Smooth muscle cell (in vitro differentiated cells): ENCODE measurements around the gene FGF4. TPM values are rescaled to one million over a fixed set of nuclear protein-coding genes. Genes with fewer than 3 reads are reported as not detected.

Experiments
- DNase-seq: peaks from one replicate; lab custom pipeline; 2025; ENCODE audit not compliant: unreplicated experiment; lab: John Stamatoyannopoulos, UW
- H2AFZ ChIP-seq: fragments of 200-600 bp; sonication (generic); 2 replicates; pipeline ENCODE4 v1.6.0; 2016; ENCODE audit warnings: antibody characterized with exemption, low read depth, mild to moderate bottlenecking
- H3F3A ChIP-seq: fragments of 200-600 bp; sonication (generic); 2 replicates; pipeline ENCODE4 v1.6.0; 2017; ENCODE audit warnings: antibody characterized with exemption, low read depth
- H3K27ac ChIP-seq: fragments of 200-600 bp; sonication (generic); 2 replicates; pipeline ENCODE4 v1.5.1; 2016; ENCODE audit warnings: low read depth, mild to moderate bottlenecking
- H3K27me3 ChIP-seq: fragments of 200-600 bp; sonication (generic); 2 replicates; pipeline ENCODE4 v1.6.1; 2016; ENCODE audit warnings: low read depth, mild to moderate bottlenecking
- H3K36me3 ChIP-seq: fragments of 200-600 bp; sonication (generic); 2 replicates; pipeline ENCODE4 v1.5.1; 2016; ENCODE audit warnings: low read depth
- H3K4me1 ChIP-seq: fragments of 200-600 bp; sonication (generic); 2 replicates; pipeline ENCODE4 v1.5.1; 2016; ENCODE audit warnings: low read depth
- H3K4me2 ChIP-seq: fragments of 200-600 bp; sonication (generic); 2 replicates; pipeline ENCODE4 v1.6.0; 2016; ENCODE audit warnings: mild to moderate bottlenecking
- H3K4me3 ChIP-seq: fragments of 200-600 bp; sonication (generic); 2 replicates; pipeline ENCODE4 v1.5.1; 2016; ENCODE audit warnings: mild to moderate bottlenecking
- H3K79me2 ChIP-seq: fragments of 200-600 bp; sonication (generic); 2 replicates; pipeline ENCODE4 v1.6.0; 2016; ENCODE audit warnings: low read depth, mild to moderate bottlenecking
- H3K9ac ChIP-seq: fragments of 200-600 bp; sonication (generic); 2 replicates; pipeline ENCODE4 v1.6.0; 2016; ENCODE audit warnings: low read depth
- H3K9me3 ChIP-seq: fragments of 200-600 bp; sonication (generic); replicated peaks from 2 replicates; pipeline ENCODE4 v1.5.1; 2016; ENCODE audit warnings: low read depth
- H4K20me1 ChIP-seq: fragments of 200-600 bp; sonication (generic); 2 replicates; pipeline ENCODE4 v1.6.0; 2016; ENCODE audit warnings: low read depth
- WGBS: methylation state at CpG from one replicate; pipeline ENCODE4 v1.1.7; 2016; ENCODE audit warnings: low lambda C conversion rate; 5-methylcytosine and 5-hydroxymethylcytosine counted together
- polyA plus RNA-seq: library from polyadenylated mRNA; unstranded; fragments of >200 nt; fragmentation: Nextera tagmentation; extraction: Ambion mirVana; gene quantifications from 2 replicates; pipeline ENCODE4 v1.2.1, GENCODE V29; 2016
- total RNA-seq: library from RNA; depleted of rRNA; stranded (reverse); fragments of >200 nt; gene quantifications from 2 replicates; pipeline ENCODE4 v1.2.3, GENCODE V29; 2014
- TF ChIP-seq, protein P1 (sequence below): fragments of 200-600 bp; sonication (generic); IDR thresholded peaks from 2 replicates; pipeline ENCODE4 v1.5.1; 2017; ENCODE audit warnings: borderline replicate concordance, mild to moderate bottlenecking, antibody characterized with exemption; ENCODE audit not compliant: insufficient read depth, poor library complexity, severe bottlenecking

FGF4 gene
- total and polyA plus RNA-seq, 2 experiments from 2014 or later = not detected

DNA sequence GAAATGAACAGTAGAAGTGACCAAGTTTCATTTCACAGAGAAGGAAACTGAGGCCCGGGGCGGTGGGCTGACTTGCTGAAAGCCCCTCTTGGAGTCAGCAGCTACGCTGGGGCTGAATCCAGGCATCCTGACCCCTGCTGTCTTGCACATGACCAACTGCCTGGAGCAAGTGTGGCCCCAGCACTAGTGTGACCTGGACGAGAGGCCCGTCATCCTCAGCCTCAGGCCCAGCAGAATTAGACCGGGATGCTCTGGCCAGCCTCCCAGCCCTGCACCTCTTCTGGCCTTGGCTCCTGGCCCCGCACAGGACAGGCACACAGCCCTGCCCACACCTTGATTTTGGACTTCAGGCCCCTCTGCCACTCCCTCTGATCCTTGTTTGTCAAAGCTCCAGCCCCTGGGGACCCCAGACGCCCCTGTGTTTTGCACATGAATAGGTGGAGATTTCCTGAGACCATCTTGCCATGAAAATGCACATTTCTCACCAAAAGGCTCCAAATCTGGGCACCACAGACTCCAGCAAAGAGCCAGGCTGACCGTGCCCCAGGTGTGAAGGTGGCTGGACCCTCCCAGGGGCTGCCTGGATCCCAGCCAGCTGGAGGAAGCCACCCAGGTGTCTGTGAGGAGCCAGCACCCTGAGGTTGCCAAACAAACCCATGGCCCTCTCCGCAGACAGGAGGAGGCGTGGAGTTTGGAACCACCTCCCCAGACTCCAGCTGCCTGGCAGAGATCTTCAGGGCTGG is 24.9 kb downstream of the FGF4 start:
- H4K20me1 ChIP-seq = no peaks in the 10 kb centered on the region
- no peak overlapping the region for H3K4me3 ChIP-seq
- no peaks in the 10 kb centered on the region for H3K27me3 ChIP-seq
- H3K9ac ChIP-seq = no peak overlapping the region
- H3K27ac ChIP-seq = no peak overlapping the region
- no peak overlapping the region for H2AFZ ChIP-seq
- no peaks in the 10 kb centered on the region for H3K9me3 ChIP-seq
- TF ChIP-seq, protein P1, sequence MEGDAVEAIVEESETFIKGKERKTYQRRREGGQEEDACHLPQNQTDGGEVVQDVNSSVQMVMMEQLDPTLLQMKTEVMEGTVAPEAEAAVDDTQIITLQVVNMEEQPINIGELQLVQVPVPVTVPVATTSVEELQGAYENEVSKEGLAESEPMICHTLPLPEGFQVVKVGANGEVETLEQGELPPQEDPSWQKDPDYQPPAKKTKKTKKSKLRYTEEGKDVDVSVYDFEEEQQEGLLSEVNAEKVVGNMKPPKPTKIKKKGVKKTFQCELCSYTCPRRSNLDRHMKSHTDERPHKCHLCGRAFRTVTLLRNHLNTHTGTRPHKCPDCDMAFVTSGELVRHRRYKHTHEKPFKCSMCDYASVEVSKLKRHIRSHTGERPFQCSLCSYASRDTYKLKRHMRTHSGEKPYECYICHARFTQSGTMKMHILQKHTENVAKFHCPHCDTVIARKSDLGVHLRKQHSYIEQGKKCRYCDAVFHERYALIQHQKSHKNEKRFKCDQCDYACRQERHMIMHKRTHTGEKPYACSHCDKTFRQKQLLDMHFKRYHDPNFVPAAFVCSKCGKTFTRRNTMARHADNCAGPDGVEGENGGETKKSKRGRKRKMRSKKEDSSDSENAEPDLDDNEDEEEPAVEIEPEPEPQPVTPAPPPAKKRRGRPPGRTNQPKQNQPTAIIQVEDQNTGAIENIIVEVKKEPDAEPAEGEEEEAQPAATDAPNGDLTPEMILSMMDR = no peak
- no peaks in the 10 kb centered on the region for H3F3A ChIP-seq
- no peak for DNase-seq
- no peaks in the 10 kb centered on the region for H3K36me3 ChIP-seq
- peaks cover 7% of the 10 kb centered on the region for H3K4me1 ChIP-seq
- H3K4me2 ChIP-seq = no peak overlapping the region
- 81% methylated on average over 11 of the region's 11 CpGs for WGBS
- H3K79me2 ChIP-seq = no peaks in the 10 kb centered on the region

DNA sequence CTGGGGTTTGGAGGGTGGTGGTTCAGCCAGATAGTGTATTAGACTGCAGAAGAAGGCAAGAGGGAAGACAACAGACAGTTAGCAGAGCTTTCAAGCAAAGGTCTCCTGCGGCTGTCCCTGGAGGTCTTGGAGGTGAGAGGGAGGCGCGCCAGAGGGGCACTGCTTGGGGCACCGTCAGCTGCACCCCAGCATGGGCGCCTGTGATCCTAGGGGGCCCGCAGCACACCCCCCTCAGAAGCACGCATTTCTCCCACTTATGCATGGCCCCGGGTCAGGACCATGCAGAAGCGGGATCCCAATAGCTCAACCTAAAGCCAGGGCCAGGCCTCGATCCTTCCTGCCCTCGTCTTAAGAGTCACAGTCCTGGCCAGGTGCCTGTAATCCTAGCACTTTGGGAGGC is 26.5 kb downstream of the FGF4 start:
- no peaks in the 10 kb centered on the region for H3F3A ChIP-seq
- no peak overlapping the region for H3K4me3 ChIP-seq
- H3K27me3 ChIP-seq = no peaks in the 10 kb centered on the region
- no peak for DNase-seq
- no peak overlapping the region for H3K27ac ChIP-seq
- H4K20me1 ChIP-seq = no peaks in the 10 kb centered on the region
- no peak overlapping the region for H3K9ac ChIP-seq
- H3K36me3 ChIP-seq = no peaks in the 10 kb centered on the region
- peaks cover 7% of the 10 kb centered on the region for H3K4me1 ChIP-seq
- H3K9me3 ChIP-seq = no peaks in the 10 kb centered on the region
- TF ChIP-seq, protein P1 = no peak
- no peaks in the 10 kb centered on the region for H3K79me2 ChIP-seq
- no peak overlapping the region for H2AFZ ChIP-seq
- WGBS = 91% methylated on average over 11 of the region's 11 CpGs
- H3K4me2 ChIP-seq = no peak overlapping the region

DNA sequence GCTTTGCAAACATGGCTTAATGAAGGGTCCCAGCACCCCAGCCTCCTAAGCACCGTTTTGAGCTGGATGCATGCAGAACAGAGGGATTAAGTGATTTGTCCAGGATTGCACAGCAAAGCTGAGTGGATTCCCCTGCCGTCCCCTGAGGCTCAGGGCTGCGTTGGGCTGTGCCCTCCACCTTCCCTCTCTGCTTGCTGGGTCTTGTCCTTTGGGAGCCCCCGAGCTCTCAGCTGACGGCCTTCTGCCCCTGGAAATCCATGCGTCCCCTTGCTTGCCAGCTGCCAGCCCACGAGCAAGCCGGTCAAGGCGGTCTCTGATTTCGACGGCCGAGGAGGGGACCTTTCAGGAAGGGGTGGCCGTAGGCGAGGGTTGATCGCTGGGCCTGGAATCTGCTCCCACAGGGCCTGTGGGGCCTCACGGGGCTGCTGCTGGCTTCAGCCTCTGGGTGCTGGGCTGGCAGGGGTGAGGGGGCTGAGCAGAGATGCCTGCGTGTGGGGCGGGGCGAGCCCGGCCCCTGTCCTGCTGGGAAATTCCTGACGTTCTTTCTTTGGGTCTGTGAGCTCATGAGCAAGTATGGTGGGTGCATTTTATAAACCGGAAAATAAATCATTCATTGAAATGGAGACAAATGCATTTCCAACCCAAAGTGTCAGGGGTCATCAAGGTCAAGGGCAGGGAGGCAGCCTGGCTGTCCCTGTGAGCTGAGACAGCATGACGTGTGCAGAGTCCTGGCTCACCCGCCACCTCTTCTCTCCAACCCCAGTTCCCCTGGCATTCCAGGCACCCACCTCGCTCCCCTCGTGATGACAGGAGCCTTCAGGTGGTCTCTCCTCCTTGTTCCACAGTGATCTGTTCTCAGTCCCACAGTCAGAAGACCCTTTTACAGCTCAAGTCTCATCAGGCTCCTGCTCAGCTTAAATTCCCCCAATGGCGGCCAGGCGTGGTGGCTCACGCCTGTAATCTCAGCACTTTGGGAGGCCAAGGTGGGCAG is 28.1 kb downstream of the FGF4 start:
- H3K27me3 ChIP-seq = no peaks in the 10 kb centered on the region
- DNase-seq = no peak
- H3K4me3 ChIP-seq = no peak overlapping the region
- no peaks in the 10 kb centered on the region for H4K20me1 ChIP-seq
- H3K9me3 ChIP-seq = no peaks in the 10 kb centered on the region
- 69% methylated on average over 29 of the region's 29 CpGs for WGBS
- H3F3A ChIP-seq = no peaks in the 10 kb centered on the region
- H3K9ac ChIP-seq = no peak overlapping the region
- H3K27ac ChIP-seq = no peak overlapping the region
- H3K36me3 ChIP-seq = no peaks in the 10 kb centered on the region
- H2AFZ ChIP-seq = no peak overlapping the region
- no peaks in the 10 kb centered on the region for H3K79me2 ChIP-seq
- H3K4me1 ChIP-seq = peaks cover 7% of the 10 kb centered on the region
- TF ChIP-seq, protein P1 = no peak
- H3K4me2 ChIP-seq = peak overlapping the region; percentile 39
